Stimulated activated naive B cell treated with anti-CD40 and anti-IgM and Interleukin-4, amounts not matched to agents 10 μg/mL and 1 μg/mL and 100 μg/mL, for 72 hours (primary cell): Measurements from ENCODE around the gene ONECUT1.
A peak's percentile ranks its signal among the peaks of the same experiment; 100 is the strongest.

Experiments
- ATAC-seq, 2 donors: fragments of 150-1000 bp; cut with Tn5 transposase; replicated peaks; 2 replicates each; pipeline ENCODE4 v1.10.0; 2021; ENCODE audit warnings: moderate library complexity in 1 of 2
- DNase-seq: peaks from one replicate; pipeline ENCODE4 v3.0.0; 2021
- H3K27ac Mint-ChIP-seq: one replicate; pipeline ENCODE4 v1.8.0; 2022; ENCODE audit warnings: mild to moderate bottlenecking, mixed read lengths
- H3K27me3 Mint-ChIP-seq, 2 donors: one replicate each; pipeline ENCODE4 v1.8.0; 2022; ENCODE audit warnings: mixed read lengths in 2 of 2
- H3K36me3 Mint-ChIP-seq, 2 donors: one replicate each; pipeline ENCODE4 v1.8.0; 2022; ENCODE audit warnings: mixed read lengths in 2 of 2, mild to moderate bottlenecking in 1 of 2
- H3K4me1 Mint-ChIP-seq, 2 donors: one replicate each; pipeline ENCODE4 v1.8.0; 2022; ENCODE audit warnings: mixed read lengths in 2 of 2, mild to moderate bottlenecking in 1 of 2
- H3K4me3 Mint-ChIP-seq, 2 donors: one replicate each; pipeline ENCODE4 v1.8.0; 2022; ENCODE audit warnings: mild to moderate bottlenecking in 2 of 2, mixed read lengths in 2 of 2, moderate library complexity in 1 of 2
- H3K9me3 Mint-ChIP-seq, 2 donors: one replicate each; pipeline ENCODE4 v1.8.0; 2022; ENCODE audit warnings: mixed read lengths in 2 of 2, mild to moderate bottlenecking in 1 of 2

ONECUT1 gene

DNA sequence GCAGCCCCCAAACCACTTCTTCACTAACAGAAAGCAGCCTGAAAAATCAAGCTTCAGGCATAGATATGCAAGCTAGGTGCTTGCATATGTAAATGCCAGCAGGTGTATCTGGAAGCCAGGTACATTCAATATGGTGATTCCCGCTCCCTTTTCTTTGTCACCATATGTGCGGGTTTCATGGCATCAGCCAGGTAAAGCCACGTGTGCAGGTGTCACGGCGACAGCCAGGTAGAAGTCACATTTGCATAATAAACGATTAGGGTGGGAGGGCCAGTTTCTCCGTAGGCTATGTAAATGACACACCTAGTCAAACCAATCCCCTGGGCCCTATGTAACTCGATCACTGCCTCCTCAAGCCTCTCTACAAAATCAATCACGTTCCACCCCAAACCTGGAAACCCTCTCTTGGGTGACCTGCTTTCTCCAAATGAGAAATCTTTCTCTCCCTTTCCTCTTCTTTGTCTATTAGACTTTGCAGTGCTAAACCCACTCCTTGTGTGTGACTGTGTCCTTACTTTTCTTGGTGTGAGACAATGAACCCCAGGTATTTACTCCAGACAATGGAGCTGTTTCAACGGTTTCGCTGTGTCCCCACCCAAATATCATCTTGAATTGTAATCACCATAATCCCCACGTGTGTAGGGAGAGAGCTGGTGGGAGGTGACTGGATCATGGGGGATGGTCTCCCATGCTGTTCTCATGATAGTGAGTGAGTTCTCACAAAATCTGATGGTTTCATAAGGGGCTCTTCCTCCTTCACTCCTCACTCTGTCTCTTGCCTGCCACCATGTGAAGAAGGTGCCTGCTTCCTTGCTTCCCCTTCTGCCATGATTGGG lies 44.6 kb downstream of the ONECUT1 start:
- H3K4me1 Mint-ChIP-seq, result no peaks in the 10 kb centered on the region
- H3K27ac Mint-ChIP-seq, result no peak overlapping the region
- H3K36me3 Mint-ChIP-seq, result no peaks in the 10 kb centered on the region
- peaks cover 3 to 22% of the 10 kb centered on the region in 2 donors for H3K27me3 Mint-ChIP-seq
- no peak overlapping the region for H3K4me3 Mint-ChIP-seq
- no peak for ATAC-seq
- DNase-seq, result no peak
- H3K9me3 Mint-ChIP-seq, result peaks cover 0 to 1% of the 10 kb centered on the region in 2 donors

DNA sequence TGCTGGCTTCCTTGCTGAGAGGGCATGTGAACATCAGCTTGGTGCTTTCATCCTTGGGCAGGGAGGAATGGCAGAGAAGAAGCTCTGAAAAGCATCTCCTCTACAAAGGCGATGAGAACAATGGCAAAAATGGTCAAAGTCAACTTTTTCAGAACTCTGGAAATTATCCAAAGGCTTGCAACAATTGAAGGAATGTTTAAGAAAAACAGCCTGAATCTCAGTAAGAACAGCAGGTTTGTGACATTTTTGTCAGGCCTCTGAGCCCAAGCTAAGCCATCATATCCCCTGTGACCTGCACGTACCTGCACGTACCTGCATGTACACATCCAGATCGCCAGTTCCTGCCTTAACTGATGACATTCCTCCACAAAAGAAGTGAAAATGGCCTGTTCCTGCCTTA lies 51.8 kb downstream of the ONECUT1 start:
- no peak overlapping the region for H3K4me3 Mint-ChIP-seq
- peaks cover 10 to 17% of the 10 kb centered on the region in 2 donors for H3K27me3 Mint-ChIP-seq
- DNase-seq (no peak), ATAC-seq (no peak)
- H3K36me3 Mint-ChIP-seq, result no peaks in the 10 kb centered on the region
- no peaks in the 10 kb centered on the region for H3K9me3 Mint-ChIP-seq
- H3K27ac Mint-ChIP-seq, result no peak overlapping the region
- H3K4me1 Mint-ChIP-seq, result peaks cover 3 to 7% of the 10 kb centered on the region in 2 donors

DNA sequence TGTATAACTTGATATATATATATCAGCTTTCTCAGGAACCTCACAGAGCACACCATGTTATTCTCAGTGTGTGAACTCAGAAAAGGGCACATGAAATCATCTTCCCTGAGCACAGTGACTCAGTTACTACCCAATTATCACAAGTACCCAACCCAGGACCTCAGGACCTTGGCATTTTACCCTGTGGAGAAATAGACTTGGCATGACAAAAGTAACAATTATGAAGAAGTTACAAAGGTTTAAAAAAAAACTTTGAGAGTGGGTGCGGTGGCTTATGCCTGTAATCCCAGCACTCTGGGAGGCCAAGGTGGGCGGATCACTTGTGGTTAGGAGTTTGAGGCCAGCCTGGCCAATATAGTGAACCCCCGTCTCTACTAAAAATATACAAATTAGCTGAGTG lies 52.4 kb downstream of the ONECUT1 start:
- ATAC-seq (no peak), DNase-seq (no peak)
- H3K4me1 Mint-ChIP-seq, result peaks cover 7 to 11% of the 10 kb centered on the region in 2 donors
- H3K4me3 Mint-ChIP-seq, result no peak overlapping the region
- H3K27ac Mint-ChIP-seq, result no peak overlapping the region
- H3K9me3 Mint-ChIP-seq, result no peaks in the 10 kb centered on the region
- H3K27me3 Mint-ChIP-seq, result peaks cover 10 to 17% of the 10 kb centered on the region in 2 donors
- no peaks in the 10 kb centered on the region for H3K36me3 Mint-ChIP-seq

DNA sequence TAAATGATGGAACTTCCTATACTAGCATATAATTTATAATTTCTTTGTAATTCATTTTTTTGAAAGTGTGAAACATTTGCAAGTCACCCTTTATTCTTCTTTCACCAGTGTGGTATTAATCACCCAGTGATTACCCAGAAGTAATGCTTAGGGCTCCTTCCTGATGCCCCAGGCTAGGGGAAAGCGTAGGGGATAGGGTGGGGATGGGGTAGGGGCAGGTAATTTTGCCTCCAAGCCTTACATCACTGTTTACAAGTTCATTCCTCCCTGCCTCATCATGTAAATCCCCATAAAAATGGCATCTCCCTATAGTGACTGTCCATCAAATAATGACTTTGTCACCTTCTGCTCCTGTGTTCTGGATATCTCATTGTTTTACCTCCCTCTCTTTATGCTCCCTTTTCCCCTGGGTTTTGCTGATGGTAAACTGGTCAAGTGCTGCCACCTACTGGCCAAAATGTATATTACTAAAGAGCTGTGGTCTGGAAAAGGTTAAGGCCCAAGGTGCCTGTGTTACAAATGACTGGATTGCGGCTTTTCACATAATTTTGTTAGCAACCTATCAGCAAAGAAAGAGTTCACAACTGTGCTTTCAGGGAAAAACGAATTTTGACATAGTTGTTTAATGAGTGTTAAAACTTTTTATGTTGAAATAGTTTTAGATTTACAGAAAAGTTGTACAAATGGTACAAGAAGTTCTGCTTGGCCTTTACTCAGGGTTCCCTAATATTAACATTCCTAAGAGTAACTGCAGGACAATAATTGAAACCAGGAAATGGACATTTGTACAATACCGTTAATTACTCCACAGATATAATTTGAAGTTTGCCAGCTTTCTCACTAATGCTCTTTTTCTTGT lies 54.7 kb downstream of the ONECUT1 start:
- H3K36me3 Mint-ChIP-seq, result no peaks in the 10 kb centered on the region
- H3K27ac Mint-ChIP-seq, result no peak overlapping the region
- no peak overlapping the region for H3K4me3 Mint-ChIP-seq
- peak; percentile 92 to 94 for ATAC-seq
- no peaks in the 10 kb centered on the region for H3K9me3 Mint-ChIP-seq
- DNase-seq, result peak; percentile 70
- peaks cover 10 to 13% of the 10 kb centered on the region in 2 donors for H3K27me3 Mint-ChIP-seq
- peaks cover 9 to 12% of the 10 kb centered on the region in 2 donors for H3K4me1 Mint-ChIP-seq

DNA sequence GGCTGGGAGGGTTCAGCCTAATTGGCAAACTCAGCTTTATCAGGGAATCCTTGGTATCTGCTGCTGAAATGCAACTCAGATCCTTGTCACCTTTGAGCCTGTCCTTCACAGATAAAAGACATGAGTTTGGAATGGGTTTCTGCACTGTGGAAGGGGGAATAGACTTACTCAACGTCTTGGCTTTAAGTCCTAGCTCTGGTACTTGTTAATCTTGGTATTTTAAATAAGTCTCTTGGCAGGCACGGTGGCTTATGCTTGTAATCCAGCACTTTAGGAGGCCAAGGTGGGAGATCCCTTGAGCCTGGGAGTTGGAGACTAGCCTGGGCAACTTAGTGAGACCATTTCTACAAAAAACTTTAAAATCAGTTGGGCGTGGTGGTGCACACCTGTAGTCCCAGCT lies 55.8 kb downstream of the ONECUT1 start:
- Mint-ChIP-seq H3K9me3 (no peaks in the 10 kb centered on the region), H3K4me1 (peaks cover 17 to 24% of the 10 kb centered on the region in 2 donors), H3K27ac (no peak overlapping the region), H3K27me3 (peaks cover under 1 to 2% of the 10 kb centered on the region in 2 donors), H3K4me3 (no peak overlapping the region), H3K36me3 (no peaks in the 10 kb centered on the region)
- DNase-seq (no peak), ATAC-seq (no peak)

DNA sequence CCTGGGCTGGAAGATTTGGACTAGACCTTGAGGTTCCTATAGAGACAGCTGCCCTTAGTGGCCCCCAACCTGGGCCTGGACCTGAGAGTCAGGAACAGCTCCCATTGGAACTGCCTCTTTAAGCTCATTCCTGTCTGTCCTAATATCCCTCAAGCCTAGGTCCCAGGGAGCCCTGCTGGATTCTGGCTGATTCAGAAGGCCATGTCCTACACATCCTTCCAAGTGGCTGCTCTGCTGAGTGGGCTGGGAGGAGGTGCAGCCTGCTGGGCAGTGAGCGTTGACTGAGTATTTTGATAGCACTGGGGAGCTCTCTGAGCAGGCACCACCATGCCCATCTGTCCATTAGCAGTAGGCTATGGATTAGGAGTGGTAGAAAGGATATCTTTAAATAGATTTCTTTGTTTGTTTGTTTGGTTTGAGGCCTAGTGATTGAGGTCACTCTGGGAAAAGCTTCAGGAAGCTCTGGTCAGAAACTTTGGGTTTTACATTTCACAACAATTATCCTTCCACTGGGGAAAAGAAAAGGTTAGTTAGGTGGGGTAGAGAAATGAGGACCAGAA lies 56.4 kb downstream of the ONECUT1 start:
- peaks cover 18 to 26% of the 10 kb centered on the region in 2 donors for H3K4me1 Mint-ChIP-seq
- ATAC-seq (no peak), DNase-seq (no peak)
- no peaks in the 10 kb centered on the region for H3K36me3 Mint-ChIP-seq
- no peak overlapping the region for H3K4me3 Mint-ChIP-seq
- H3K9me3 Mint-ChIP-seq, result no peaks in the 10 kb centered on the region
- H3K27ac Mint-ChIP-seq, result no peak overlapping the region
- no peaks in the 10 kb centered on the region for H3K27me3 Mint-ChIP-seq

DNA sequence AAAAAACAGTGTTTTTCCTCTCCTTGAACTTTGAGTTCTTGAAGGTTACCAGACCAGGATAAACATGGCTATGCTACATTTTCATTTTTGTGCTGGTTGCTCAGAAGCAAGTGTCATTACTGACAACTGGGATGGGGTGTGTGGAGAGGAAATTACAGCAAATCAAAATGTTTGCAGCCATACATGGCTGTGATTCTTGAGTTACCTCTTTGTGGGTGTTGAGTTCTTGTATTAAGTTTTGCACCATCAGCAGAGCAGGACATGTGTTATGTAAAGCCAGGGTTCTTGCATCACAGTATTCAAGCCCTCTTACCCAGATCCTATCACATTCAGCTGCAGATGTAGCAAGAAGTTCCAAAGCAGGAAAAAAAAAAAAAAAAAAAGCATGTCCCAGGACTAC lies 57.0 kb downstream of the ONECUT1 start:
- DNase-seq, result no peak
- Mint-ChIP-seq H3K36me3 (no peaks in the 10 kb centered on the region), H3K4me3 (no peak overlapping the region), H3K27ac (no peak overlapping the region), H3K27me3 (no peaks in the 10 kb centered on the region), H3K9me3 (no peaks in the 10 kb centered on the region), H3K4me1 (peaks cover 19 to 32% of the 10 kb centered on the region in 2 donors)
- no peak for ATAC-seq

DNA sequence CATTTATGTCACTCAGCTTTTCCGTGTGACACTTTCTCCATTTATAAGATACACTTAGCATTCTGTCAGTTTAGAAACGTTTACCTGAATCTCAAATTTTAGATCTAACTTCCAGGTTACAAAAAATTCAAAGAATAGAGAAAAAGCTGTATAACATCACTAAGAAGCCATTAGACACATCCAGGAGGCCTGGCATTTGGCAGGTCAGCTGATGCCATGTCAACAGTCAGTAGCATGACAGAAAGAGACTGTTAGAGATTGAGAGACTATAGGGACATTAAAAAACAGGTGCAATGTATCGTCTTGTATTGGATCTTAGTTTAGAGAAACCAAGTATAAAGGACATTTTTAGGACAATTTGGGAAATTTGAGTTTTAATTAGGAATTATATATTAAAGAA lies 57.6 kb downstream of the ONECUT1 start:
- Mint-ChIP-seq H3K27me3 (no peaks in the 10 kb centered on the region), H3K4me3 (no peak overlapping the region), H3K4me1 (peaks cover 23 to 37% of the 10 kb centered on the region in 2 donors), H3K36me3 (no peaks in the 10 kb centered on the region), H3K9me3 (no peaks in the 10 kb centered on the region), H3K27ac (no peak overlapping the region)
- DNase-seq (no peak), ATAC-seq (no peak)

DNA sequence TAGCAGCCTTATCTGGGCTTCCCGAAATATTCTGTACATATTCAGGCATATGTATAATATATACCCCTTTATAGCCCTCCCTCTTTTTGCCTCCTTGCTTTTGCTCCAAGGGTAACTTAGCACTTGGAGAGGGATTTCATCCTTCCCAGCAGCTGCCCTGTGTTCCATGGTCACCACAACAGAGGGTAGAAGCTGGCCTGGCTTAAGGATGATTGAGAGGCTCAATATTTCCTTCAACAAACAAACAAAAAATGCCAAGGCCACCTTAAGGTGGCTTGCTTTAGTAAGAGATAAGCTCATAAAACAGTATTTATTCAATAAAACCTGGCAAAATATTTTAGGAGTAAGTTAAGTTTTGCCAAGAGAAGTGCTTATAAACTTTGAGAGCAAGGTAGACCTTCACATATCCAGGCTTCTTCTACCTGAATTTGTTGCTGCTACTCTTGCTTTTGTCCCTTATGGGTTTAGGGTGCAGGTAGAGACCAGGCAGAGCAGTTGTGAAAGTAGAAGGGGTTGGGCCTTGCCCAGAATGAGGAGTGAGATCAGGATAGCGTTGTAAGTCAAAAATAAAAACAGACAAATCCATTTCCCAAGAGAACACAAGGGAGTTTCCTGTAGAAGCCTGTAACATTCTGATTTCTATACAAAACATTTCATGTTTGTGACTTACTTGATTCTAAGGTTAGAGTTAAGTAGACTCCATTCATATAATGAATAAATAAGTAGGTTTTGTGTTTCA lies 58.2 kb downstream of the ONECUT1 start:
- no peak for ATAC-seq
- no peak for DNase-seq
- Mint-ChIP-seq H3K9me3 (no peaks in the 10 kb centered on the region), H3K36me3 (no peaks in the 10 kb centered on the region), H3K4me1 (peaks cover 23 to 40% of the 10 kb centered on the region in 2 donors), H3K27ac (no peak overlapping the region), H3K4me3 (no peak overlapping the region), H3K27me3 (no peaks in the 10 kb centered on the region)

DNA sequence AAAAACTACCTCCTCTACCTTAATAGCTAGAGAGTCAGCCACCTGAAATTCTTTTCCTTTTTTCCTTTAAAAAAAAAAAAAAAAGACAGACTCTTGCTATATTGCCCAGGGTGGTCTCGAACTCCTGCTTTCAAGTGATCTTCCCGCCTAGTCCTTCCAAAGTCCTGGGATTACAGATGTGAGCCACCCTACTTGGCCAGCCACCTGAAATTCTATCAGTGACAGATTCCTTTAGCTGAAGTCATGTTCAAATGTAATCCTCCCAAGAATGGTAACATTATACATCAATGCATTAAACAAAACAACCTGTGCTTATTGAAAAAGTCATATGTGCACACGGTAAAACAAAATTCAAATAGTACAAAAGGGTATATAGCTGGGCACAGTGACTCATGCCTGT lies 59.1 kb downstream of the ONECUT1 start:
- Mint-ChIP-seq H3K4me1 (peaks cover 23 to 40% of the 10 kb centered on the region in 2 donors), H3K36me3 (no peaks in the 10 kb centered on the region), H3K27me3 (no peaks in the 10 kb centered on the region), H3K27ac (no peak overlapping the region), H3K4me3 (no peak overlapping the region), H3K9me3 (no peaks in the 10 kb centered on the region)
- ATAC-seq, result no peak
- no peak for DNase-seq

DNA sequence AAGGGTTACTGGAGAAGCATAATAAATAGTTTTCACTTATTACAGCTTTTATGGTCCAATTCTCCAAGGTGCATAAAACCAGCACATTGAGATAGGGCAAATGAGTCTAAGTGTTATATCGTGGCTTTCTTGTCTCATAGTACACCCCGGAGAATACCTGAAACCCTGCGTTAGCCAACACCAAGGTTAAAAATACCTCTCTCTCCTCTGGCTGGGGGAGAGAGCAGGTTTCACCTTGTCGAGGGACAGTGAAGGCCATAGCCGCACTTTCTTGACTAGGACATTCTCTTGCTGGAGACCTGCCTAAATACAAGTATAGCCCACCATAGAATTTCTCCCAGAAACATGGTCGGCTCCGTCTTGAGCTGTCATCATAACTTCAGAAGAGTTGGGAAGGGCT lies 59.5 kb downstream of the ONECUT1 start:
- H3K27me3 Mint-ChIP-seq, result no peaks in the 10 kb centered on the region
- ATAC-seq (no peak), DNase-seq (no peak)
- H3K9me3 Mint-ChIP-seq, result no peaks in the 10 kb centered on the region
- peak overlapping the region; percentile 86 for H3K27ac Mint-ChIP-seq
- peaks cover 23 to 40% of the 10 kb centered on the region in 2 donors for H3K4me1 Mint-ChIP-seq
- no peaks in the 10 kb centered on the region for H3K36me3 Mint-ChIP-seq
- peak overlapping the region; percentile 3 to 39 for H3K4me3 Mint-ChIP-seq

DNA sequence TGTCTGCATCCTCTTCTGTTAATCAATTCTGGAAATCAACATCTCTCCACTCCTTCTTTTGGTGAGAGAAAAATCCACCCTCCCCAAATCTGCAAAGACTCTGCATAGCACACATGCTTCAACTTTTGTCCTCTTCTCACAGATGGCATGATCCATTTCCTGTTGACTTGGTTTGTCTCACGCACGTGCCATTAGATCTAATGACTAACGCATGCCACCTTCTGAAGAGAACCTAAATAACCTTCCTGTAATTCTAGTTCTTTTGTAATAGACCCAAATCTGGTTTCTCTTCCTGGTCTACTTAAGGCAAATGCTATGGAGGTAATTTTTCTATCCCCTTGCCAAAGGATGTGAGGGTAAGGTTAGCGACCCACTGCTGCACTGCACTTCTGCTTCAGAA lies 60.0 kb downstream of the ONECUT1 start:
- H3K4me3 Mint-ChIP-seq, result peak overlapping the region; percentile 3 to 39
- H3K4me1 Mint-ChIP-seq, result peaks cover 21 to 40% of the 10 kb centered on the region in 2 donors
- ATAC-seq (peak; percentile 89 to 91), DNase-seq (peak; percentile 35)
- peak overlapping the region; percentile 86 for H3K27ac Mint-ChIP-seq
- H3K27me3 Mint-ChIP-seq, result no peaks in the 10 kb centered on the region
- H3K9me3 Mint-ChIP-seq, result no peaks in the 10 kb centered on the region
- H3K36me3 Mint-ChIP-seq, result no peaks in the 10 kb centered on the region

DNA sequence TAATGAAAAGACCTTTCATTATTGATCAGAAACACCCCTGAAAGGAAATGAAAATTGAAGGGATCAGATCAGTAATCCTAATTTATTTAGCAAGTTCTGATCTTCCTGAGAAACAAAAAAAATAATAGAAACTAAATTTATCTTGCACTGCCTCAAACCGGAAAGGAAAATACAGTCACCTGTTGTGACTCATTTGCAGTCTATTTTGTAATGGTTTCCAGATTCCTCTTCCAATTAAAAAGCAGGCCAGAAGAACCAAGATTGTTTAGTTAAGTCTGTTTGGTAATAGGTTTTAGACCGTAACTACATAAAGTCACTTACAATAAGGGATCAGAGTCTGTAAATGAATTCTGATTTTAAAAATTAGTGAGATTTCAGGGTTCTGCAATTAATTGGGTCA lies 61.2 kb downstream of the ONECUT1 start:
- H3K27ac Mint-ChIP-seq, result no peak overlapping the region
- H3K4me1 Mint-ChIP-seq, result peaks cover 21 to 38% of the 10 kb centered on the region in 2 donors
- no peaks in the 10 kb centered on the region for H3K27me3 Mint-ChIP-seq
- no peaks in the 10 kb centered on the region for H3K9me3 Mint-ChIP-seq
- no peak for DNase-seq
- no peak for ATAC-seq
- H3K36me3 Mint-ChIP-seq, result no peaks in the 10 kb centered on the region
- no peak overlapping the region for H3K4me3 Mint-ChIP-seq

DNA sequence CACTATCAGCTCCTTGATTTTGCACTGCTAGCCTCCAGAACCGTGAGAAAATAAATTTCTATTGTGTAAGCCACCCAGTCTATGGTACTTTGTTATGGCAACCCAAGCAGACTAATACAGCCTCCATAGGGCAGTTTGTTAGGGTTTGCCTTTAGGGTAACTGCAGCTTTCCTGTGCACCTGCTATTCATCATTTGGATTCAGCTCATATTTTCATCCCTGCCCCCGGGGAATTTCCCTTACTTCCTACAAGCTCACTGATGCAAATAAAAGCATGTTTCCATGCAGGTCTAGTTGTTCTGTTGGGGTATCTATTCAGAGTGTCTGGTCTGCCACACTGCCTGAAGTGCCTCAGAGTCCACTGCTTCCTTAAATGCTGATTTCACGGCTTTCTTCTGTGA lies 62.3 kb downstream of the ONECUT1 start:
- H3K4me3 Mint-ChIP-seq, result no peak overlapping the region

More for the DNA sequence above, 62.3 kb downstream of the ONECUT1 start:
- peak in 1 of 2 donors; percentile 43 for ATAC-seq
- no peak for DNase-seq
- Mint-ChIP-seq H3K27ac (peak overlapping the region; percentile 22), H3K9me3 (no peaks in the 10 kb centered on the region), H3K27me3 (no peaks in the 10 kb centered on the region), H3K4me1 (peaks cover 16 to 29% of the 10 kb centered on the region in 2 donors), H3K36me3 (no peaks in the 10 kb centered on the region)
